GM21526 (cell line): ENCODE results near the gene PARK7.

Experiments
- ATAC-seq: cut with Tn5 transposase; IDR thresholded peaks from one replicate; pipeline ENCODE4 v1.9.1; 2021; ENCODE audit warnings: moderate library complexity; ENCODE audit not compliant: unreplicated experiment, low FRiP score

PARK7 gene

GRCh38 chr1:7975212-7975865 lies 13.8 kb downstream of the PARK7 start:
- ATAC-seq, result no peak

GRCh38 chr1:7980984-7981383 lies 19.5 kb downstream of the PARK7 start:
- ATAC-seq, result no peak

- no peak for ATAC-seq
Measured at GRCh38 chr1:7983086-7983778, 21.7 kb downstream of the PARK7 start.

GRCh38 chr1:7984811-7985210 lies 23.3 kb downstream of the PARK7 start:
- no peak for ATAC-seq

- no peak for ATAC-seq
Measured at GRCh38 chr1:7985851-7986612, 24.5 kb downstream of the PARK7 start.

- ATAC-seq, result no peak
Measured at GRCh38 chr1:7987528-7987927, 26.0 kb downstream of the PARK7 start.

- no peak for ATAC-seq
Measured at GRCh38 chr1:7988576-7988975, 27.1 kb downstream of the PARK7 start.

- no peak for ATAC-seq
Measured at GRCh38 chr1:7989762-7990428, 28.4 kb downstream of the PARK7 start.

- ATAC-seq, result no peak
Measured at GRCh38 chr1:7991504-7992440, 30.3 kb downstream of the PARK7 start.

- no peak for ATAC-seq
Measured at GRCh38 chr1:7992885-7993284, 31.4 kb downstream of the PARK7 start.

- peak; percentile 60 for ATAC-seq
Measured at GRCh38 chr1:7993593-7994479, 32.3 kb downstream of the PARK7 start.

GRCh38 chr1:7994827-7995226 lies 33.3 kb downstream of the PARK7 start:
- ATAC-seq, result no peak

GRCh38 chr1:7995437-7995836 lies 33.9 kb downstream of the PARK7 start:
- no peak for ATAC-seq

GRCh38 chr1:8002329-8002910 lies 40.9 kb downstream of the PARK7 start:
- ATAC-seq, result no peak

GRCh38 chr1:8002921-8003320 lies 41.4 kb downstream of the PARK7 start:
- ATAC-seq, result no peak

- ATAC-seq, result no peak
Measured at GRCh38 chr1:8003438-8004112, 42.1 kb downstream of the PARK7 start.

GRCh38 chr1:8004113-8004802 lies 42.7 kb downstream of the PARK7 start:
- ATAC-seq, result no peak
